RPMI7951 (cell line): ENCODE data around the gene RNF123. TPM values are rescaled to one million over a fixed set of nuclear protein-coding genes. Genes with fewer than 3 reads are reported as not detected.
A peak's percentile ranks its signal among the peaks of the same experiment; 100 is the strongest.
"Not testable (repeated sequence)": the region's sequence is repeated elsewhere in the genome, so short reads cannot be mapped to it uniquely, and the experiment has no call there.

Experiments used
- DNase-seq: peaks from one replicate; pipeline ENCODE4 v3.0.0-alpha.2; 2012; ENCODE audit warnings: low read depth
- total RNA-seq: library from RNA; depleted of rRNA; stranded (reverse); fragments of >200 nt; shearing (Covaris generic); gene quantifications from 2 replicates; pipeline ENCODE4 v1.2.3, GENCODE V29; 2014

Gene RNF123
- total RNA-seq, 1 experiment from 2014 or later = 17.4 TPM

- no peak for DNase-seq
Observed at GRCh38 chr3:49720855-49721595, 31.7 kb downstream of the RNF123 start.

- DNase-seq = no peak
Observed at GRCh38 chr3:49721596-49721895, 32.2 kb downstream of the RNF123 start.

- no peak for DNase-seq
Observed at GRCh38 chr3:49721896-49722781, 32.8 kb downstream of the RNF123 start.

- no peak for DNase-seq
Observed at GRCh38 chr3:49722896-49723295, 33.5 kb downstream of the RNF123 start.

GRCh38 chr3:49723296-49723627 is 33.9 kb downstream of the RNF123 start:
- DNase-seq = peak; percentile 44

- peak; percentile 98 for DNase-seq
Observed at GRCh38 chr3:49723628-49724551, 34.5 kb downstream of the RNF123 start, which contains the start of gene GMPPB. GMPPB (minus strand) TSS chr3:49723951; CDS start chr3:49723726, 225 bp downstream.

GRCh38 chr3:49724586-49724985 is 35.2 kb downstream of the RNF123 start:
- DNase-seq = no peak

GRCh38 chr3:49725906-49726681 is 36.7 kb downstream of the RNF123 start:
- DNase-seq = no peak

- no peak for DNase-seq
Observed at GRCh38 chr3:49727154-49727923, 38.0 kb downstream of the RNF123 start.

GRCh38 chr3:49727924-49728361 is 38.6 kb downstream of the RNF123 start:
- DNase-seq = no peak

- DNase-seq = no peak
Observed at GRCh38 chr3:49729966-49730609, 40.7 kb downstream of the RNF123 start.

GRCh38 chr3:49732597-49732996 is 43.2 kb downstream of the RNF123 start:
- no peak for DNase-seq

GRCh38 chr3:49733551-49733950 is 44.2 kb downstream of the RNF123 start:
- DNase-seq = no peak

- DNase-seq = no peak
Observed at GRCh38 chr3:49734752-49735151, 45.4 kb downstream of the RNF123 start.

- no peak for DNase-seq
Observed at GRCh38 chr3:49738067-49738713, 48.8 kb downstream of the RNF123 start.

- DNase-seq = no peak
Observed at GRCh38 chr3:49740427-49740826, 51.1 kb downstream of the RNF123 start.

GRCh38 chr3:49745986-49746385 is 56.6 kb downstream of the RNF123 start:
- peak; percentile 63 for DNase-seq

GRCh38 chr3:49747792-49748480 is 58.6 kb downstream of the RNF123 start:
- DNase-seq = peak; percentile 66

GRCh38 chr3:49748874-49749273 is 59.5 kb downstream of the RNF123 start:
- DNase-seq = not testable (repeated sequence)
